NCI-H82 treated with DMSO at 0.1 percent for 48 hours (cell line): ENCODE results near the gene IL1RL1.

ENCODE experiments used
- DNase-seq: peaks from one replicate; lab custom pipeline; 2025; ENCODE audit not compliant: unreplicated experiment; lab: John Stamatoyannopoulos, UW

IL1RL1 gene

GRCh38 chr2:102334486-102334885, 23.1 kb downstream of the IL1RL1 start:
- no peak for DNase-seq

- DNase-seq: no peak
Observed at GRCh38 chr2:102335871-102336366, 24.6 kb downstream of the IL1RL1 start.

- DNase-seq: no peak
Observed at GRCh38 chr2:102336502-102336945, 25.2 kb downstream of the IL1RL1 start.

- no peak for DNase-seq
Observed at GRCh38 chr2:102337012-102337411, 25.6 kb downstream of the IL1RL1 start.

- no peak for DNase-seq
Observed at GRCh38 chr2:102337481-102338386, 26.4 kb downstream of the IL1RL1 start.

GRCh38 chr2:102340778-102341177, 29.4 kb downstream of the IL1RL1 start:
- no peak for DNase-seq

GRCh38 chr2:102342888-102343287, 31.5 kb downstream of the IL1RL1 start:
- no peak for DNase-seq

- DNase-seq: no peak
Observed at GRCh38 chr2:102344397-102344796, 33.0 kb downstream of the IL1RL1 start.

- no peak for DNase-seq
Observed at GRCh38 chr2:102345329-102345920, 34.1 kb downstream of the IL1RL1 start.

GRCh38 chr2:102346381-102347130, 35.2 kb downstream of the IL1RL1 start:
- no peak for DNase-seq

- DNase-seq: no peak
Observed at GRCh38 chr2:102350137-102350793, 38.9 kb downstream of the IL1RL1 start.

- DNase-seq: peak; percentile 2
Observed at GRCh38 chr2:102355526-102356380, 44.4 kb downstream of the IL1RL1 start, which contains the start of gene IL18R1. Gene IL18R1 (plus strand): TSS chr2:102355796. CDS start chr2:102362661, 6,865 bp downstream.

- DNase-seq: no peak
Observed at GRCh38 chr2:102356381-102356712, 45.0 kb downstream of the IL1RL1 start.

GRCh38 chr2:102356741-102357140, 45.4 kb downstream of the IL1RL1 start:
- no peak for DNase-seq

GRCh38 chr2:102357937-102358336, 46.6 kb downstream of the IL1RL1 start:
- DNase-seq: no peak

- no peak for DNase-seq
Observed at GRCh38 chr2:102358496-102358895, 47.1 kb downstream of the IL1RL1 start.

- no peak for DNase-seq
Observed at GRCh38 chr2:102359527-102359926, 48.2 kb downstream of the IL1RL1 start.

GRCh38 chr2:102361632-102362241, 50.4 kb downstream of the IL1RL1 start:
- DNase-seq: no peak

- no peak for DNase-seq
Observed at GRCh38 chr2:102365763-102366162, 54.4 kb downstream of the IL1RL1 start.
